ENCODE data around the gene FNIP1.
"Not testable (repeated sequence)": the region's sequence is repeated elsewhere in the genome, so short reads cannot be mapped to it uniquely, and the experiment has no call there.

The FNIP1 gene

DNA sequence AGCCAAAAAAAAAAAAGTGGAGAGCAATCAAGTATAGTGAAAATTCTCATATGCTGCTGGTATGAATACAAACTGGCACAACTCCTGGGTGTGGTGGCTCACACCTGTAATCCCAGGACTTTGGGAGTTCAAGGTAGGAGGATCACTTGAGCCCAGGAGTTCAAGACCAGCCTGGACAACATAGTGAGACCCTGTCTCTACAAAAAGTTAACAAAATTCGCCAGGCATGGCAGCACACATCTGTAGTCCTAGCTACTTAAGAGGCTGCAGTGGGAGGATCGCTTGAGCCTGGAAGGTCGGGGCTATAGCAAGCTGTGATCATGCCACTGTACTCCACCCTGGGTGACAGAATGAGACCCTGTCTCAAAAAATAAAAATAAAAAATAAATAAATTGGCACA, 51.7 kb downstream of the FNIP1 start:
- TF ChIP-seq, protein P1, sequence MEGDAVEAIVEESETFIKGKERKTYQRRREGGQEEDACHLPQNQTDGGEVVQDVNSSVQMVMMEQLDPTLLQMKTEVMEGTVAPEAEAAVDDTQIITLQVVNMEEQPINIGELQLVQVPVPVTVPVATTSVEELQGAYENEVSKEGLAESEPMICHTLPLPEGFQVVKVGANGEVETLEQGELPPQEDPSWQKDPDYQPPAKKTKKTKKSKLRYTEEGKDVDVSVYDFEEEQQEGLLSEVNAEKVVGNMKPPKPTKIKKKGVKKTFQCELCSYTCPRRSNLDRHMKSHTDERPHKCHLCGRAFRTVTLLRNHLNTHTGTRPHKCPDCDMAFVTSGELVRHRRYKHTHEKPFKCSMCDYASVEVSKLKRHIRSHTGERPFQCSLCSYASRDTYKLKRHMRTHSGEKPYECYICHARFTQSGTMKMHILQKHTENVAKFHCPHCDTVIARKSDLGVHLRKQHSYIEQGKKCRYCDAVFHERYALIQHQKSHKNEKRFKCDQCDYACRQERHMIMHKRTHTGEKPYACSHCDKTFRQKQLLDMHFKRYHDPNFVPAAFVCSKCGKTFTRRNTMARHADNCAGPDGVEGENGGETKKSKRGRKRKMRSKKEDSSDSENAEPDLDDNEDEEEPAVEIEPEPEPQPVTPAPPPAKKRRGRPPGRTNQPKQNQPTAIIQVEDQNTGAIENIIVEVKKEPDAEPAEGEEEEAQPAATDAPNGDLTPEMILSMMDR (conservative IDR thresholded peaks at IDR 0.05; ENCODE audit: low read depth, low read length): no peak
- no peak overlapping the region for H3K4me3 ChIP-seq (ENCODE audit: low read length)
- DNase-seq (ENCODE audit: low read depth): no peak

GRCh38 chr5:131740477-131740876, 56.3 kb downstream of the FNIP1 start:
- H3K4me3 ChIP-seq (ENCODE audit: low read length): no peak overlapping the region
- TF ChIP-seq, protein P1 (conservative IDR thresholded peaks at IDR 0.05; ENCODE audit: low read depth, low read length): no peak
- no peak for DNase-seq (ENCODE audit: low read depth)

GRCh38 chr5:131735393-131735792, 61.4 kb downstream of the FNIP1 start:
- DNase-seq (ENCODE audit: low read depth): no peak
- no peak overlapping the region for H3K4me3 ChIP-seq (ENCODE audit: low read length)
- TF ChIP-seq, protein P1 (conservative IDR thresholded peaks at IDR 0.05; ENCODE audit: low read depth, low read length): no peak

GRCh38 chr5:131734939-131735338, 61.9 kb downstream of the FNIP1 start:
- not testable (repeated sequence) for DNase-seq (ENCODE audit: low read depth); H3K4me3 ChIP-seq (ENCODE audit: low read length)

GRCh38 chr5:131729292-131729691, 67.5 kb downstream of the FNIP1 start:
- H3K4me3 ChIP-seq (ENCODE audit: low read length); DNase-seq (ENCODE audit: low read depth): not testable (repeated sequence)

DNA sequence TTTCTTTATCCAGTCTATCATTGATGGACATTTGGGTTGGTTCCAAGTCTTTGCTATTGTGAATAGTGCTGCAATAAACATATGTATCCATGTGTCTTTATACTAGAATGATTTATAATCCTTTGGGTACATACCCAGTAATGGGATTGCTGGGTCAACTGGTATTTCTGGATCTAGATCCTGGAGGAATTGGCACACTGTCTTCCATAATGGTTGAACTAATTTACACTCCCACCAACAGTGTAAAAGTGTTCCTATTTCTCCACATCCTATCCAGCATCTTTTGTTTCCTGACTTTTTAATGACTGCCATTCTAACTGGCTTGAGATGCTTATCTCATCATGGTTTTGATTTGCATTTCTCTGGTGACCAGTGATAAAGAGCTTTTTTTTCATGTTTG, 72.7 kb downstream of the FNIP1 start:
- DNase-seq (ENCODE audit: low read depth); H3K4me3 ChIP-seq (ENCODE audit: low read length): not testable (repeated sequence)

DNA sequence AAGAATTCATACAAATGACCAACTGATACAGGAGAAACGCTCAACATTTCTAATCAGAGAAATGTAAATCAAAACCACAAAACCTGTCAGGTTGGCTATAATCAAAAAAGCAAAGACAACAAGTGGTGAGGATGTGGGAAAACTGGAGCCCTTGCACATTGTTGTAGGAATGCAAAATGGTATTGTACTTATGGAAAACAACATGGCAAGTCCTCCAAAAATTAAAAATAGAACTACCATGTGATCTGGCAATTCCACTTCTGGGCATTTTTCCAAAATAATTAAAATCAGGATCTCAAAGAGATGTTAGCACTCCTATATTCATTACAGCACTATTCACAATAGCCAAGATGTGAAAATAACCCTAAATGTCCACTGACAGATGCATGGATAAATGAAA, 76.1 kb downstream of the FNIP1 start:
- TF ChIP-seq, protein P1 (conservative IDR thresholded peaks at IDR 0.05; ENCODE audit: low read depth, low read length): no peak
- no peak overlapping the region for H3K4me3 ChIP-seq (ENCODE audit: low read length)
- DNase-seq (ENCODE audit: low read depth): peak; percentile 27

- H3K4me3 ChIP-seq (ENCODE audit: low read length): no peak overlapping the region
- TF ChIP-seq, protein P1 (conservative IDR thresholded peaks at IDR 0.05; ENCODE audit: low read depth, low read length): no peak
- DNase-seq (ENCODE audit: low read depth): no peak
Measured at GRCh38 chr5:131719564-131719963, 77.3 kb downstream of the FNIP1 start.

DNA sequence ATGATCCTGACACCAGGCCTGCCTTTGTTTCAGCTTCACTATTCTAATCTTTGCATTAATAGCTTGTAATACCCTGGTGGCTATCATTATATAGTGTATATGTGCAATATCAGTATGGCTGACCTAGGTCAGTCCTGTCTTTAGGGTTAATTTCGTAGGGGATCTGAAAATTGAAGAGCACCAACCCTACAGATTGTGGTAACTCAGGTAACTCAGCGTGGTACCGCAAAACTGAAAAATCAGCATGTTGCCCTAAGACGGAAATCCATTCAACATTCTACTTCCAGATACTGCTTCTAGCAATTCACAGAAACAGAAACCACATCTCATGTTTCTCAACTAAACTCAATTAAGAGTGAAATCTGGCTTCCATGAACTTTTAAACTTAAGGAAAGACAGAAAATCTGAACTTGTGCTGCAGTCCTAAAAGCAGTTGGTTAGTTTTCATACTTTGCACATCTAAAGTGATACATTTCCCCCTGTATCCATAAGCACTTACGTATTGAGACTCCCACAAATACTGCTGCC, 78.3 kb downstream of the FNIP1 start:
- TF ChIP-seq, protein P1 (conservative IDR thresholded peaks at IDR 0.05; ENCODE audit: low read depth, low read length): no peak
- no peak for DNase-seq (ENCODE audit: low read depth)
- H3K4me3 ChIP-seq (ENCODE audit: low read length): no peak overlapping the region

GRCh38 chr5:131717164-131717563, 79.7 kb downstream of the FNIP1 start:
- not testable (repeated sequence) for H3K4me3 ChIP-seq (ENCODE audit: low read length); DNase-seq (ENCODE audit: low read depth)

All from retinal pigment epithelial cell (primary cell).